HK-2 (cell line): ENCODE data around the gene ADPGK.
"Not testable (repeated sequence)": the region's sequence is repeated elsewhere in the genome, so short reads cannot be mapped to it uniquely, and the experiment has no call there.

Experiments used
- DNase-seq: peaks from one replicate; pipeline ENCODE4 v3.0.0-alpha.2; 2018; ENCODE audit not compliant: unreplicated experiment

ADPGK gene

DNA sequence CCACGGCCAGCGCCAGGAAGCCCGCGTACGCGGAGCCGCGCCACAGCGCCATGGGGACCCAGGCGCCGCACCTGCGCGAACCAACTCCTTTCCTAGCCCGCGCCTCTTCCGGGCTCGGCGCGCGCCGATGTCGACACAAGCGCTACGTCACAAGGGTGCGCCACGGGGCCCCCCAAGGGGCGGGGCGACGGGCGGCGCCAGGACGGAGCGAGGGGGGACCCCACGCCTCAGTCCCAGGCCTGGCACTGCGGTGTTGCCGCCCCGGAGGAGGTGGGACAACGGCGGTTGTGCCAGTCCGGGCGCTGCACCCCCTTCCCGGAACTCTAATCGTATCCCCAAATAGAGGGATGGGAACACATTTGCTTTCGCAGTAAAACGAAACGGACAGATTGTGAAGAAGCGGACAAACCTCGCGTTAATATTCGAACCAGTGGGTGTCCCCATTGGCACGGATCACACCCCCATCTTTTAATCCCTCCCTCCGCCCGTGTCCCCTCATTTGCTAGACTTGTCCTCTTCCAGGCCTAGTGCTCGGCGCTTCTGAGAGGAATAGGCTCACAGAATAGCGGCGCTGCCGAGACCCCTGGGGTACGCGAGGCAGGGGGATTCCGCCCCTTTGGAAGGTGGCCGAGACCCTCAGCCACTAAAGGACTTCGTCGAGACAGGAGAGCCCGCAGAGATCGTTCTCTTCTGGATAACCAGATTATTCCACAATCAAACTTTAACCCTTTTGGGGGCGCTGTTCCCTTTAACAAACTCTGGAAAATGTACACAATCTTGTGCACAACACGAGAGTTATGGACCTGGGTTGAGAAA lies at the start of gene ADPGK:
ADPGK (minus strand) TSS at position 119 of the 816 bp plus-strand sequence; CDS start at position 52, 67 bp downstream.
- peak; percentile 85 for DNase-seq

- DNase-seq = no peak
These were observed 43.7 kb upstream of the ADPGK start for GRCh38 chr15:72827226-72827625.

DNA sequence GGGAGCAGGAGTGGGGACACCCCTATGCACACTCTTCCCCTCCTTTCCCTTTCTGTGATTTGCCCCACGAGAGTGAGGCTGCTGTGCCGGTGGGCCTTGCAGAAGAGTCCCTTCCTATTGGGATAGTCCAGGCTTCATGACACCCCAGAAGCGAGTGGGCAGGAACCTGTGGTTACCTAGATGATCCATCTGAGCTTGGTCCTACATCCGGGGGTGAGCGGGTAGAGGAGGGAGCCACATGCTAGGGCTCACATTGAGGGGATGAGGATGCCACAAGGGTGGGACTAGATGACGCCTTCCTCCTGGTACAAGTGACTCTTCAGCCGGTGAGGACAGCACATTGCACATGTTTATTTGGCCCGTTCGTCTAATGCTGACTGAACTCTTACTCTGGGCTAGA lies 43.1 kb upstream of the ADPGK start:
- no peak for DNase-seq

GRCh38 chr15:72825829-72826228 lies 42.3 kb upstream of the ADPGK start:
- DNase-seq = no peak

DNA sequence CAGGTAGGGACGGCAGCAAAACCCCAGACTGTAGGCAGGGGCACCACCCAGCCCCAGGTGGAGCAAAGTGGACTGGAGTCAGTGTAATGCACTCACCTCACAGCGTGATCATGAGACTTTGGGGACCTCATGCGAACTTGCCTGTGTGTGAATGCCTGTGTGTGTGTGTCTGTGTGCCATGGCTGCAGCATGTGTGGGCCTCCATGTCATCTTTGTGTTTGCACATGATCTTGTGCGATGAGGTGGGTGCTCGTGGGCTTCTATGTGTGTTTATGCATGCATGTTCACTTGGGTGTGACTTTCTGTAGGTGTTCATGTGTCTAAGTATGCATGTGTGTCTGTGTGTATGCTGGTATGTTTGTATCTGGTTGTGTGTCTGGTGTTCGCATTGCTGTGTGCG lies 41.2 kb upstream of the ADPGK start:
- no peak for DNase-seq

DNA sequence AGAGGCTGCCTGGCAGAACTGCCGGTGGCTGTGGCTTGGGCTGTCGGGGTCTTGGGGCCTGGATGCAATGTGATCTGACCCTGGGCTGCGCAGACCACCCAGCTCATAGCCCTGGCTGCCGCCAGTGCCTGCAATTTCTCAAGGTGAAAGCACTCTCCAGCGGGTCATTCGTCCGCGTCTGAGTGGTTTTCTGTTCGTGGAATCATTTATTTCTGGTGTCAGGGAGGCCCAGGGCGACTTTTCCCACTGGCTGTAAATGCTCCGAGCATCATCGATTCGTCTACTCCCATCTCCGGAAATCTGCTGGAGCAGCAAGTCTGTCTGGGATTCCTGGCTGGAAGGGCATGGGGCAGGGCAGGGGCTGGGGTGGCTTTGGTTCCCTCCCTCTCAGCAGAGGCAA lies 40.6 kb upstream of the ADPGK start:
- DNase-seq = no peak

DNA sequence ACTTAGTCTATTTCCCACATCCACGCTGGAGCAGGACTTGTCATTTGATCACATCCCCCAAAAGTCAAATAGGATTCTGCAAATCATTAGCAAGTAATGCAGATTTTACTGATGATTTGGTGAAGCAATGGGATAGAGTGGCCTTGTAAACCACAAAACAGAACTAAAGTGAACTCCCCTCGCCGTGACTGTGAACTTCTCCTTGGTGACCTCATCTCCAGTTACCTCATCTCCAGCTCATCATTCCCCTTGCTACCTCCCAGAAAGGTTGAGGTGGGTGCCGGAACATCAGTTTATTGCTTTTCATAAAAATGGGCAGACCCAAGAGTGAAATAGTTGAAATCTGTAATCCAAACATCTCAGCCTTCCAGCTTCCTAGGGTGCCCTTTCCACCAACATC lies 36.7 kb upstream of the ADPGK start:
- DNase-seq = no peak

DNA sequence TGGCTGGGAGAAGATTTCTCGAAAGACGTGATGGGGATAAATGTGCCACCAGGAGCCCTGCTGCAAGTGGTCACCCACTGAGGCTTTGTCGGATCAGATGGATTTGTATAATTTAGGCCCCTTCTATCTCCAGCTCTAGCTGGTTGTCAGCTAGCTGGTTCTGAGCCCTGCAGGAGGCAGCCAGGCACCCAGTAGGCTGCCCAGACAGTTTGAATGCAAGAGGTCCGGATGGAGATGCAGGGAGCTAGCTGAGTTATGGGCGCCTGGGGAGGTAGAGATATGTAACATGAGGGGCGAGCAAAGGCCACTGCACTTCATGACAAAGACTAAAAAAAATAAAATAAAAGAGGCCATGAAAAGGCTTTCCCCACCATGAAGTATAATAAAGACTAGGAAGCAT lies 35.1 kb upstream of the ADPGK start:
- no peak for DNase-seq

GRCh38 chr15:72813345-72814004 lies 29.9 kb upstream of the ADPGK start:
- DNase-seq = no peak

- DNase-seq = no peak
These were observed 25.8 kb upstream of the ADPGK start for GRCh38 chr15:72809329-72809728.

DNA sequence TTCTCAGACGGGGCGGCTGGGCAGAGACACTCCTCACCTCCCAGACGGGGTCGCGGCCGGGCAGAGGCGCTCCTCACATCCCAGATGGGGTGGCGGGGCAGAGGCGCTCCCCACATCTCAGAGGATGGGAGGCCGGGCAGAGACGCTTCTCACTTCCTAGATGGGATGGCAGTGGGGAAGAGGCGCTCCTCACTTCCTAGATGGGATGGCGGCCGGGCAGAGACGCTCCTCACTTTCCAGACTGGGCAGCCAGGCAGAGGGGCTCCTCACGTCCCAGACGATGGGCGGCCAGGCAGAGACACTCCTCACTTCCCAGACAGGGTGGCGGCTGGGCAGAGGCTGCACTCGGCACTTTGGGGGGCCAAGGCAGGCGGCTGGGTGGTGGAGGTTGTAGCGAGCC lies 23.8 kb upstream of the ADPGK start:
- DNase-seq = not testable (repeated sequence)

DNA sequence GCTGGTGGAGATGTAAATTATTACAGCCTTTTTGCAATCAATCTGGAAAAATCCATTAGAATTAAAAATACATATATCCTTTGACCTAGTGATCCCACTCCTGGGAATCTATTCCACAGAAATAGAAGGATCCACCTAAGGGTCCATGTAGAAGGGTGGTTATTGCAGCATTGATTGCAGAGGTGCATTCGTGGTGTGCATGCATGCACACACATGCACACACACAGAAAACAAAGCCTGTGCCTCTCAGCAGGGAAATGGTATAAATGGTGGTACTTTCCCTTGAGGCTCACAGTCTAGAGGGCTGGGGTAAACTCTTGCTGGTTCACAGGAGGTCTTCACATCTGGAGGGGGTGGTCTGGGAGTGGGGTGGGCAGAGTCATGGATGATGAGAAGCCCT lies 19.4 kb upstream of the ADPGK start:
- DNase-seq = no peak

DNA sequence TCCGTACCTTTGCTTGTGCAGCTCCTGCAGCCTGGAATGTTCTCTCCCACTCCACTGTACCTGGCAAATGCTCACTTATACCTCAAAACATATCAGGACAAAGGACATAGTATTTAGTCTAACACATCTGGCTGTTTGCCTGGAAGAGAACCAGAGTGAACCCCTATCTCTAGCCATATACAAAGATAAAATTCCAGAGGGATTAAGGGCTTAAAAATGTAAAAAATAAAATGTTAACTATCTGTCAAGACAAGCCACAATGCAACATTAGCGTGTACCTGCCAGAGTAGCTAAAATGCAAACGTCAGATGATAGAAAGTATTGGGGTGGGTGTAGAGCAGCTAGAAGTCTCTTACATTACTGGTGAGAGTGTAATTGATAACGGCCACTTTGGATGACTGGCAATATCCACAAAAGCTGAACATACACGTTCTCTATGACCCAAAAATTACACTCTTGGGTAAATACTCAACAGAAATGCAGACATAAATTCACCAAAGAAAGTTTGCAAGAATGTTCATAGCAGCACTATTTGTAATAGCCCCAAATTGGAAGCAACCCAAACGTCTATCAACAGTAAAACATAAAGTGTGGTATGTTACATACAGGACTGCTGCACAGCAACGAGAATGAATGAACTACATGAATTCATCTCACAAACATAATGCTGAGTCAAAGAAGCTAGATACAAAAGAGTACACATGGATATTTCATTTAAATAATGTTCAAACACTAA lies 18.2 kb upstream of the ADPGK start:
- DNase-seq = no peak

DNA sequence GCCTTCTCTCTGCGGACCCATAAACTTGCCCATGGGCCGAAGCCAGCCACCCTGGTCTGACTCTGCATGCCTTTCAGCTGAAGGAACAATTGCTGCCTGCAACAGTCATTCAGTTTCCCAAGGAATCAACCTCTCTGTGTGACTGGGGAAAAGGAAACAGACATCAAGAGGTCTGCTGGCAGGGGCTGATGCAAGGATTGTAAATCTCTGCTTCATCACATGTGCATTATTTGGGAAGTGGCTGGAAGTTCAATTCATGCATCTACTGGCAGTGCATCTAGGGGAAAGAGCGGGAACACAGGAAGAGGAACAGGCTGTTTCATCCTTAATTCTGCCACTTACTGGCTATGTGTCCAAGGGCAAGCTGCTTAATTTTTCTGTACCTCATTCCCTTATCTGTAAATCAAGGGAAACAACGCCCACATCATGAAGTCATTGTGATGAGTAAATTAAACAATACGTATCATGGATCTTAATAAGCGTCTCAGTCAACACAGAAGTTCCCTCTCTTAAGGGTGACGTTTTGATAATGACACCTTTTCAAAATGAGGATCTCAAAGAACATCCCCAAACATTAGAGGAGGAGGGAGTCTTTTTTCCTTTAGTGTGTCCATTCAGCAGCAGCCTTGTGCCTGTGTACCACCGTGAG lies 17.4 kb upstream of the ADPGK start:
- DNase-seq = no peak

GRCh38 chr15:72797834-72798233 lies 14.3 kb upstream of the ADPGK start:
- DNase-seq = no peak

DNA sequence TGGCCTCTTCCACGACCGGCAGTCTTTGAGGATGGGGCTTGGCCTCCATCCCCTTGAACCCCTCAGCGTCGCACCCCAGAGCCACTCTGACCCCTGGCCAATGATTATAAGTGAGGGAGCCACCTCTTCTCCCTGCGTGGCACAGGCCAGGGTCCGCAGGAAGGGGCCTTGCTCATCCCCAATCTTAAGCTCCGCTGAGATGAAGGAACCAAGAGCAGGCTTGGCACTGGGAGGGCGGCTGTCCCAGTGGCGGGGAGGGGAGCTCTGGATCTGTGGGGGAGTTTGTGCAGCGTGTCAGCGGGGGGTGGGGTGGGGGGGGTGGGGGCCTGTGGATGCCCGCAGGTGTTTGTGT lies 13.8 kb upstream of the ADPGK start:
- no peak for DNase-seq

- DNase-seq = peak; percentile 33
These were observed 13.2 kb upstream of the ADPGK start for GRCh38 chr15:72796515-72797337.

DNA sequence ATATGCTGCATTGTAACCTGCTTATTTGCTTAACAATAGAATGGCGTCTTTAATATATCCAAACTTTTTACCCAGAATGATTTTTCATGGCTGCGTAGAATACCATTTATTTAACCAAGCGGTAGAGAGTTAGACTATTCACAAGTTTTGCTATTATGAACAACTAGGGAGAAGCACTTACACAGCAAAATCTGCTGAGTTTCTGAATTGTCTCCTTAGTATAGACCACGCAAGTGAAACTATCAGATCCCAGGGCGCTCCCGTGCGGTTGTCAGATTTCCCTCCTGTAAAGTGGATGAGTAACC lies 12.6 kb upstream of the ADPGK start:
- no peak for DNase-seq

DNA sequence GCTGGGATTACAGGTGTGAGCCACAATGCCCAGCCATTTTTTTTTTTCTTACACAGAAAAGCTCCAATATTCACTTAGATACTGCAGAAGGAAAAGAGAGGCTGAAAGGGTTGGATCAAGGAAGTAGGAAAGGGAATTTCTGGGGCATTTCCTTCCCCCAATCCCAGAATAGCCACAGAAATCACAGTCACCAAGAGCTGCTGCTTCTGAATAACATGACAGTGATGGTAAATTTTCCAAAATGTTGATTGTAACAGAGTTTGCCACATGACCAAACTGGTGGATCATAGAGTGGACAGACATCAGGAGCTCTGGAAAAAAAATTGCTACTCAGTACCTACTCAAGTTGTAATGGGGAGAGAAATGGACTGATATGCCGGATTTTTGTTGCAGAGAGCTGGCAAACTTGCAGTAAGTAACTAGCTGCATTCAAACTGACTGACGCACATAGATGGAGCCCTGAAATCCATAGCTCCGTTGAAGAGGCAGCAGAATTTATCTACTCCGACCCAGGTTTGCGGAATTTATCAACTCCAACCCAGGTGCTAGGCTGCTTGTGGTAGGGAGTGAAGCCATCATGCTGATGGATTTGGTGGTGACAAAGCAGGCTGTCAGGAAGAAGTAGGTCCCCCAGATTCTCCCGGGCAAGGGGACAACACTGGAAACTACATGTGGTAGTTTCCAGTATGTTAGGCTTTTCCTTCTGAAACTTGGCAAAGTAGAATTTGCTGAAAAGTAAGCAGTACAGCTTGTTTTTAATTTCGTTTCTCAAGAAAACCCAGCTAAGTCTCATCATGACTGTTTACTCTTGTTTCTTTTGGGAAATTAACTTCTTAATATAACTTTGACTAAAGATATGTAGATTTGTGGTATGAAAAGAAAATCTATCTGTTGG lies 10.5 kb upstream of the ADPGK start:
- no peak for DNase-seq

- no peak for DNase-seq
These were observed 8.9 kb upstream of the ADPGK start for GRCh38 chr15:72792431-72792830.
